ENCODE results near the gene PDE3B.
"Not testable (repeated sequence)": the region's sequence is repeated elsewhere in the genome, so short reads cannot be mapped to it uniquely, and the experiment has no call there.

Gene PDE3B

GRCh38 chr11:14819596-14819995, 176.0 kb downstream of the PDE3B start:
- DNase-seq: no peak

- DNase-seq: no peak
These were observed 177.4 kb downstream of the PDE3B start for GRCh38 chr11:14821031-14821430.

GRCh38 chr11:14826600-14826999, 183.0 kb downstream of the PDE3B start:
- DNase-seq: no peak

- no peak for DNase-seq
These were observed 192.2 kb downstream of the PDE3B start for GRCh38 chr11:14835496-14836492.

DNA sequence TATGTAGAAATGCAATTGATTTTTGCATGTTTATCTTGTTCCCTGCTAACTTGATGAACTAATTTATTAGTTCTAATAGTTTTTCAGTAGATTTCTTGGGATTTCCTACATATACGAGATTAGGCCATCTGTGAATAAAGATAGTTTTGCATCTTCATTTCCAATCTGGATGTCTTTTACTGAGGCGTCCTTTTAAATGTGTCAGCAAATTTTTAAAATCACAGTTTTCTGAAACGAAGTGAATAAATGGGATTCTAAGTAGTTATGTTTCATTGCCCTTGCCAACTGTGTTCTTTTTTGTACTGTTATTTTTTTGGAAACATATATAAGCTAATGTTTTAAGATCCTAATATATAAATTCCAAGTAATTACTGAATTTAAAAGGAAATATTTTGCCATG, 198.4 kb downstream of the PDE3B start:
- DNase-seq: no peak

GRCh38 chr11:14852571-14853177, 209.1 kb downstream of the PDE3B start:
- DNase-seq: no peak

DNA sequence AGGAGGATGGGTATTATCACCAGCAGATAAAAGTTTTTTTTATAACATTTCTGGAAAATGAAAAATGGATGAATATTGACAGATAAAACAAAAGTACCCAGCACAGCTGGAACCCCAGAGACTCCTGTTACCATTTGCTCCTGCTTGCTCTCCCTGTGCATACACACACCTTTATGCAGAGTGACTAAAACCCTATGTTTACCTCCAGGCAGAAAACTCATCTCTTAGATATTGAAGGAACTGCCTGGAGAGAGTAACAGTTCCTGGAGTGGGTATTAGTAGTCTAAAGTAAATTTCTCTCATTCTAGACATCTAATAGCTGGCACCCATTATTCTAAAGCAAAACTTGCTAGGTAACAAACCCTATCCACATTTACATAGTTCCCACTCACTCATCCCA, 210.5 kb downstream of the PDE3B start:
- no peak for DNase-seq

- DNase-seq: no peak
These were observed 212.3 kb downstream of the PDE3B start for GRCh38 chr11:14855890-14856289.

GRCh38 chr11:14857621-14858020, 214.0 kb downstream of the PDE3B start:
- DNase-seq: no peak

GRCh38 chr11:14858404-14858803, 214.8 kb downstream of the PDE3B start:
- no peak for DNase-seq

DNA sequence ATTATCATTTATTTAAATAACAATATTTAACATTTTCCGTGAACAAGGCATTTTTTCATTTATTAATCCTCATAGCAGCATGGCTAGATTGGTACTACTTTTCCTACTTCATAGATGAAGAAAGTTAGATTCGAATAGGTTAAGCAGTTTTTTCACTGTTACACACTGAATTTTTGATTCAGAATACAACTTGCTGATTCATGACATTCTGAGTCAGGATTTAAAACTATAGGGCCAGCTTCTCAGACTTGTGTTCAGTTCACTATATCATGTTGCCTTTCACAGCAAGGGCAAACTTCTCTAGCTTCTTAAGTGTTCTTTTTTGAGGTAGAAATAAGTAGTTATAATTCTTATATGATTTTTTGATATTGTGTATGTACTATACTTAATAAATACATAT, 216.9 kb downstream of the PDE3B start:
- DNase-seq: no peak

DNA sequence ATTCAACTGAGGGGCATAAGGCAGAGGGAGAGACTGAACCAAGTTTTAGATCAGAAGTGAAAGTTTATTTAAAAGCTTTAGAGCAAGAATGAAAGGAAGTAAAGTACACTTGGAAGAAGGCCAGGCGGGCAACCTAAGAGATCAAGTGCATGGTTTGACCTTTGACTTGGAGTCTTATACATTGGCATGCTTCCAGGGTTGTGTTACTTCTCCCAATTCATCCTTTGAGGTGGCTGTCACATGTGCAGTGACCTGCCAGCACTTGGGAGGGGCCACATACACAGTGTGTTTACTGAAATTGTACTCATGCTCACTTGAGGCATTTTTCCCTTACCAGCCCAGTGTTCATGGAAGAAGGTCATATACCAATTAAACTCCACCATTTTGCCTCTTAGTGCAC, 218.1 kb downstream of the PDE3B start:
- no peak for DNase-seq

DNA sequence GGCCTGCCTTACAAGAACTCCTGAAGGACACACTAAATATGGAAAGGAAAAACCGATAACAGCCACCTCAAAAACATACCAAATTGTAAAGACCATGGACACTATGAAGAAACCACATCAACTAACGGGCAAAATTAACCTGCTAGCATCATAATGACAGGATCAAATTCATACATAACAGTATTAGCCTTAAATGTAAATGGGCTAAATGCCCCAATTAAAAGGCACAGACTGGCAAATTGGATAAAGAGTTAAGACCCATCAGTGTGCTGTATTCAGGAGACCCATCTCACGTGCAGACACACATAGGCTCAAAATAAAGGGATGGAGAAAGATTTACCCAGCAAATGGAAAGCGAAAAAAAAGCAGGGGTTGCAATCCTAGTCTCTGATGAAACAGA, 220.2 kb downstream of the PDE3B start:
- not testable (repeated sequence) for DNase-seq

DNA sequence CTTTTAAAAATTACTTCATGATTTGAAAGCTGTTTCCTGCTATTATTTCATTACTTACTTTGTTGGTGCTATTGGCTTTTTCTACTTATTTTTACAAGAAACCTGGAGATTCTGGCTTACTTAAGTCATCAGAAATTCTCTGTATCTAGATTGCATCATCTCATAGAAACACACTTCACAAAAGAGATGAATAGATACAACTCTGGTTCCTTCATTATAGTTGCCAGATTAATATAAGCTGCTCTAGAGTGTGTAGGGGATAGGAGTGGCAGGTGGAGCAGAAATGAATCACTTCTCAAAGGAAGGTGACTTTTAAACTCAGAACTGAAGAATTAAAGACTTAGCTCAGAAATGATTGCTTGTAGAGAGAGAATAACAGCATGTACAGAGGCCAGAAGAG, 228.4 kb downstream of the PDE3B start:
- DNase-seq: no peak

- no peak for DNase-seq
These were observed 230.0 kb downstream of the PDE3B start for GRCh38 chr11:14873632-14874031.

GRCh38 chr11:14875163-14875562, 231.6 kb downstream of the PDE3B start:
- DNase-seq: no peak

- no peak for DNase-seq
These were observed 238.1 kb downstream of the PDE3B start for GRCh38 chr11:14881576-14882193.

GRCh38 chr11:14882196-14882595, 238.6 kb downstream of the PDE3B start:
- no peak for DNase-seq

- not testable (repeated sequence) for DNase-seq
These were observed 240.1 kb downstream of the PDE3B start for GRCh38 chr11:14883683-14884082.

- DNase-seq: no peak
These were observed 241.2 kb downstream of the PDE3B start for GRCh38 chr11:14884667-14885273.

DNA sequence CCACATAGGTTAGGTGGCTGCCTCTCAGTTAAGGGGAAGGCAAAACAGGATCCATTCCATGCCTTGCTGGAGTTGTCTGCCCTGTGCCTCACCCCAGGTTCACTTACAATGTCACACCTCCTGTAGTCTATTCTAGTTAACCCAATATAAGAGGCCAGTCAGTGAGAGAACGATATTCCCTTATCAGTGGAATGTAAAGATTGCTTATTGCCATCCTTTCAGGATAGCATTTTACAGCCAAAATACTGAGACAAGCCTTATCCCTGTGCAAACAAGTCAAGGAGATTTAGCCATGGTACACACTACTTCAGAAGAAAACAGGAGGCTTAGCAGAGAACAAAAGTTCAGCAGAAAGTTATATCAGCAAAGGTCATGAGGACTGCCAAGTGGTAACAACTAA, 242.9 kb downstream of the PDE3B start:
- no peak for DNase-seq

- peak; percentile 6 for DNase-seq
These were observed 247.8 kb downstream of the PDE3B start for GRCh38 chr11:14891143-14892035.

Data from SIG-M5 (cell line).